NCI-H82 treated with DMSO at 0.1 percent for 48 hours (cell line): ENCODE data around the gene CSGALNACT2.
A peak's percentile ranks its signal among the peaks of the same experiment; 100 is the strongest.

Experiments
- DNase-seq: peaks from one replicate; lab custom pipeline; 2025; ENCODE audit not compliant: unreplicated experiment; lab: John Stamatoyannopoulos, UW

Gene CSGALNACT2

GRCh38 chr10:43200538-43201390, 62.5 kb downstream of the CSGALNACT2 start:
- no peak for DNase-seq

- DNase-seq, result no peak
These were observed 63.4 kb downstream of the CSGALNACT2 start for GRCh38 chr10:43201545-43202131.

- DNase-seq, result no peak
These were observed 64.0 kb downstream of the CSGALNACT2 start for GRCh38 chr10:43202224-43202656.

GRCh38 chr10:43202657-43203447, 64.6 kb downstream of the CSGALNACT2 start:
- DNase-seq, result no peak

GRCh38 chr10:43203448-43204041, 65.3 kb downstream of the CSGALNACT2 start:
- no peak for DNase-seq

GRCh38 chr10:43204042-43204942, 66.0 kb downstream of the CSGALNACT2 start:
- DNase-seq, result no peak

GRCh38 chr10:43204943-43205671, 66.9 kb downstream of the CSGALNACT2 start:
- peak; percentile 7 for DNase-seq

GRCh38 chr10:43205681-43206390, 67.6 kb downstream of the CSGALNACT2 start:
- no peak for DNase-seq

- no peak for DNase-seq
These were observed 68.4 kb downstream of the CSGALNACT2 start for GRCh38 chr10:43206391-43207235.

GRCh38 chr10:43208147-43209073, 70.2 kb downstream of the CSGALNACT2 start:
- no peak for DNase-seq

GRCh38 chr10:43209074-43209455, 70.8 kb downstream of the CSGALNACT2 start:
- no peak for DNase-seq

- DNase-seq, result no peak
These were observed 71.5 kb downstream of the CSGALNACT2 start for GRCh38 chr10:43209651-43210141.

GRCh38 chr10:43210556-43210955, 72.3 kb downstream of the CSGALNACT2 start:
- no peak for DNase-seq

GRCh38 chr10:43211030-43211429, 72.8 kb downstream of the CSGALNACT2 start:
- DNase-seq, result no peak

GRCh38 chr10:43211431-43212042, 73.3 kb downstream of the CSGALNACT2 start:
- no peak for DNase-seq

- no peak for DNase-seq
These were observed 73.9 kb downstream of the CSGALNACT2 start for GRCh38 chr10:43212043-43212721.
